Fibroblast of pulmonary artery (primary cell): ENCODE measurements around the gene CEP164.

Experiments used
- DNase-seq: peaks from one replicate; pipeline ENCODE4 v3.0.0-alpha.2; 2010; ENCODE audit warnings: low read depth
- H3K4me3 ChIP-seq: replicated peaks from 2 replicates; pipeline ENCODE4 v1.5.1; 2011; ENCODE audit warnings: low read depth, mild to moderate bottlenecking, control low read depth, low read length, moderate library complexity
- CTCF ChIP-seq: IDR thresholded peaks from 2 replicates; pipeline ENCODE4 v1.5.1; 2011; ENCODE audit warnings: mild to moderate bottlenecking, control low read depth, low read length, inconsistent platforms; ENCODE audit errors: missing control alignments

CEP164 gene

GRCh38 chr11:117423046-117423575 lies 95.5 kb downstream of the CEP164 start:
- H3K4me3 ChIP-seq: no peak overlapping the region
- no peak for TF ChIP-seq CTCF
- DNase-seq: no peak

DNA sequence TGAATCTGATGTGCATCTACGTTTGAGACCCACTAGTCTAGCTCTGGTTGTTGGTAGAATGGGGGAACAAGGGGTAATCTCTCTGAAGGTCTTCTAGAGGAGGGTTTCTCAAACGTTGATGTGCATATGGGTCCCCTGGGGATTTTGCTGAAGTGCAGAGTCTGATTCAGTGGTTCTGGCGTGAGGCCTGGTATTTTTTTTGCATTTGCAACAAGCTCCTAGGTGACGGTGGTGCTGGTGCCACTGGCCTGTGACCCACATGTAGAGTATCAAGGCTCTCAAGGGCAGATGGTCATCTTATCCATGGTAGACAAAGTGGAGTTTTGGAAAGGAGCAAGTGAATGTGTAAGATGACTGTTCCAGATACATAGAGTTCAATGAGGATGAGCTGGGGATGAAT lies 97.1 kb downstream of the CEP164 start:
- no peak overlapping the region for H3K4me3 ChIP-seq
- peak; percentile 21 for DNase-seq
- no peak for TF ChIP-seq CTCF

DNA sequence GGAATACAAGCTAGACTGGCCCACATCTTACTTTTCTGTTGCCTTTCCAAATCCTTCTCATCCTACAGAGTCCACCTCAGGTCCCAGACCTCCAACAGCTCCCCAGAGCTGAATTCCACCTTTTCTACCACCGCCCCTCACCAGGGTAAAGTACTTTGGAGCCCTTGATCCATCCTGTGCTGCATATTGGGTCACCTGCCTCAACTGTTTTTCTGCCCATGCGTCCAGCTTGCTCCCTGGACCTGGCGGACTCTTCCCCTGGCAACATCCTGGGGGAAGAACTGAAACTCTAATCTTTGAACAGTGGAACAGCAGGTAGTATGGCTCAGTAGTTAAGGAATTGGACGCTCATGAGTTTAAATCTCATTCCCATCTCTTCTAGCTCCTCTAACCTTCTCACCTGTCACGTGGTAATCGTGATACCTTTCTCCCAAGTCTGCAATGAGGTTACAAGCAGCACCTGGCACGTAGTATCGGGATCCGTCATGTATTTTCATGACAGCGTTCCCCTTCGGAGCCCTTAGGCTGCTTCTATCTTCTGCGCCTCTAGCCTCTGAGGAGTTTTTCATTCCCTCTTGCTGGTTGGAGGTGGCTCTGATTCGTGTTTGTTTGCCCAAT lies 98.1 kb downstream of the CEP164 start:
- no peak for DNase-seq
- no peak for TF ChIP-seq CTCF
- H3K4me3 ChIP-seq: no peak overlapping the region

- no peak overlapping the region for H3K4me3 ChIP-seq
- TF ChIP-seq CTCF: no peak
- DNase-seq: peak; percentile 59
Measured at GRCh38 chr11:117426297-117426685, 98.6 kb downstream of the CEP164 start.

DNA sequence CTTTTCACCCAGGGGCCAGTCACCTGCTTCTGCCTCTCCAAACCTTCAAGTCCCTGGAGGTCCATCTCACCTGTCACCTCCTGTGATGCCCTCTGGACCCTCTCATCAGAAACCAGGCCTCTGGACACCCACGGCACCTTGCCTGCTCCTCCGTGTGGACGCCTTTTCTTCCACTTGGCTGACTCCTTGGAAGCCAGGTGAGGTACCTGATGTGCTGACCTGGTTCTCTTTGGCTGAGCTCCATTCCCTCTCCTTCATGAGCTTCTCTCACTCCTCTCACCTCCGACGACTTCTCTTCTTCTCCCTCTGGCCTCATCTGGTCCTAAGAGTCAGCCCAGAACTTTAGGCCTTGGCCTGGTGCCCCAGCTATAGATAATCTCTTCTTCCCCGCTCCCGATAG lies 99.3 kb downstream of the CEP164 start:
- H3K4me3 ChIP-seq: no peak overlapping the region
- TF ChIP-seq CTCF: no peak
- DNase-seq: no peak

DNA sequence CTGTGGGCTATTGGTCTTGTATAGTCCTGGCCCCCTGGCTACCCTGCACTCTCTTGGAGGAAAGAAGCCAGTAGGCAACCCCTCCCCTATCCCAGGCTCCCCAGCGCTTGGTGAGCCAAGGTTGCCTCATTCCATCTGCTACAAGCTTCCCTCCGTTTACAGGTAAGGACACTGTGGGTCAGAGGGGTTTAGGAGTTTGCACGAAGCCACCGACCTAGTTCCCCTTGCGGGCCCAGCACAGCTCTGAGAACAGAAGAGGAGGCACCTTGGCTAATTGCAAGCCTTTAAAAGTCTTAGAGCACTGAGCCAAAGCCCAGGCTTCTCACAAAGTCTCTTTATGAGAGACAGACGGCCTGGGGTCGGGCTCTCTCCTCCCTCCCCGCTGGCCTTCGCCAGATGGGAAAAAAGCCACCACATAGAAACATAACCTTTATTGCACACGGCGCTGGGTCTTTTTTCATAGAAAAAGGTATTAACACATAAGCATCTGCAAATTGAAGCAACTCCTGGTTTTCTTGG lies 99.8 kb downstream of the CEP164 start:
- no peak overlapping the region for H3K4me3 ChIP-seq
- TF ChIP-seq CTCF: no peak
- no peak for DNase-seq
